Ramos (cell line): Measurements from ENCODE around the gene ZNF587B.
"Not testable (repeated sequence)": the region's sequence is repeated elsewhere in the genome, so short reads cannot be mapped to it uniquely, and the experiment has no call there.

ENCODE experiments used
- in situ Hi-C: fragments of 300-500 bp; cut with MboI; formaldehyde crosslinking; loops from one replicate; pipeline ENCODE4 v1.14.3; 2022; ENCODE audit warnings: low sequenced_read_pairs; ENCODE audit not compliant: unreplicated experiment

ZNF587B gene

GRCh38 chr19:57817976-57818375 is 12.1 kb upstream of the ZNF587B start:
- in situ Hi-C loops, result no loop called here

- in situ Hi-C loops, result no loop called here
These were observed 11.7 kb upstream of the ZNF587B start for GRCh38 chr19:57818378-57818777.

- in situ Hi-C loops, result no loop called here
These were observed 10.5 kb upstream of the ZNF587B start for GRCh38 chr19:57819475-57820148.

GRCh38 chr19:57820599-57820998 is 9.5 kb upstream of the ZNF587B start:
- in situ Hi-C loops, result no loop called here

- in situ Hi-C loops, result not testable (repeated sequence)
These were observed 9.0 kb upstream of the ZNF587B start for GRCh38 chr19:57821095-57821494.

GRCh38 chr19:57821501-57821900 is 8.6 kb upstream of the ZNF587B start:
- in situ Hi-C loops, result not testable (repeated sequence)

- in situ Hi-C loops, result not testable (repeated sequence)
These were observed 6.9 kb upstream of the ZNF587B start for GRCh38 chr19:57823155-57823554.

GRCh38 chr19:57823608-57824007 is 6.5 kb upstream of the ZNF587B start:
- in situ Hi-C loops, result not testable (repeated sequence)

- in situ Hi-C loops, result no loop called here
These were observed 4.6 kb upstream of the ZNF587B start for GRCh38 chr19:57825511-57825910.

- in situ Hi-C loops, result no loop called here
These were observed 783 bp upstream of the ZNF587B start for GRCh38 chr19:57829316-57829715.

GRCh38 chr19:57836991-57837390 is 6.9 kb downstream of the ZNF587B start:
- in situ Hi-C loops, result not testable (repeated sequence)

- in situ Hi-C loops, result not testable (repeated sequence)
These were observed 8.6 kb downstream of the ZNF587B start for GRCh38 chr19:57838622-57839191.

- in situ Hi-C loops, result no loop called here
These were observed 11.1 kb downstream of the ZNF587B start for GRCh38 chr19:57841122-57841763.

- in situ Hi-C loops, result not testable (repeated sequence)
These were observed 17.1 kb downstream of the ZNF587B start for GRCh38 chr19:57847164-57847563.

GRCh38 chr19:57849162-57849665 is 19.1 kb downstream of the ZNF587B start:
- in situ Hi-C loops, result not testable (repeated sequence)

- in situ Hi-C loops, result not testable (repeated sequence)
These were observed 19.8 kb downstream of the ZNF587B start, which contains the start of gene ZNF587 for GRCh38 chr19:57849666-57850473. Gene ZNF587, plus strand, starts transcription at chr19:57849859. Its CDS starts 180 bp downstream, at chr19:57850039.

GRCh38 chr19:57850553-57851017 is 20.5 kb downstream of the ZNF587B start:
- in situ Hi-C loops, result no loop called here

GRCh38 chr19:57851812-57852603 is 21.9 kb downstream of the ZNF587B start:
- in situ Hi-C loops, result not testable (repeated sequence)

- in situ Hi-C loops, result not testable (repeated sequence)
These were observed 24.0 kb downstream of the ZNF587B start for GRCh38 chr19:57854117-57854516.

- in situ Hi-C loops, result not testable (repeated sequence)
These were observed 32.3 kb downstream of the ZNF587B start for GRCh38 chr19:57862351-57862750.
